ENCODE measurements around the gene PRKAB1.

PRKAB1 gene

DNA sequence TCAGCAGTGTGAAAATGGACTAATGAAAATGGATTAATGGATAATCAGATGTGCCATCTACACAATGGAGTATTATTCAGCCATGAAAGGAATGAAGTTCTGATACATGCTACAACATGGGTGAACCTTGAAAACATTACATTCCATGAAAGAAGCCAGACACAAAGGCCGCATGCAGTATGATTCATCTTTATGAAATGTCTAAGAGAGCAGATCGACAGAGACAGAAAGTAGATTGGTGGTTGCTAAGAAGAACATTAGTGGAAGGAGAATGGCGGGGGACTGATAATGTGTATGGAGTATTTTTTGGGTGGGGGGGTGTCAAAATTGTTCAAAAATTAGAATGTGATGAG is 47.3 kb downstream of the PRKAB1 start:
- no peak for DNase-seq

DNA sequence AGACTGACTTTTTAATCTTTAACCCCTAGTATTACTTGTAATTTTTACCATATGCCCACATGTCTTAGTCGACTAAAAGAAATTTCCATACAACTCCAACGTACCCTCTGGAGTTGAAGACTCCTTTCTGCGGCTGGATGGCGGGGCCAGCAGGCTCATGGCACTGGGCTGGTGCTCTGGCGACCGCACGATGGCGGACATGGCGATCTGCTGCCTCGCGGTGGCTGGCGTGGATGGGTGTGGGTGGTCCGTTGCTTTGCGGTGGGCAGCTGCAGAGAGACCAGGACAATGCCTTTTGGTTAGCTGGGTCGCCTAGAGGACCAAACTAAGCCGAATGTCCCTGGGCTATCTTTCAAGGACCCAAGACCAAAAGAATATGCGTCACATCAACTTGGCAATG is 50.2 kb downstream of the PRKAB1 start:
- no peak for DNase-seq

DNA sequence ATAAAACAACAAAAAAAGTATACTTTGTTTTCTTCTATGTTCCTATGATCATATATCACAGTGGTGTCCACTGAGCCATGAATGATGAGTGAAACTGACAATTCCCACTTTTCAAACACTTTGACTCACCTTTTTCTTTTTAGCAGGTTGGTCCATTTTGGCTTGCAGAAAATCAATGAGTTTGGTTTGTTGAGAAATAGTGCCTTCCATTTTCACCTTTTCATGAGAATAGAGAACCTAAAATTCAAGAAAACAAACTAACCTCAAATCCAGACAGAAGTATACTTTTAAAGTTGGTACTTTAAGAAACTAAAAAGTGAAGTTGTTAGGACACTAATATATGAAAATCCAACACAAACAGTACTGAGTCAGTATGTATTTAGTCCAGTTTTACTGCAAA is 52.4 kb downstream of the PRKAB1 start:
- no peak for DNase-seq

DNA sequence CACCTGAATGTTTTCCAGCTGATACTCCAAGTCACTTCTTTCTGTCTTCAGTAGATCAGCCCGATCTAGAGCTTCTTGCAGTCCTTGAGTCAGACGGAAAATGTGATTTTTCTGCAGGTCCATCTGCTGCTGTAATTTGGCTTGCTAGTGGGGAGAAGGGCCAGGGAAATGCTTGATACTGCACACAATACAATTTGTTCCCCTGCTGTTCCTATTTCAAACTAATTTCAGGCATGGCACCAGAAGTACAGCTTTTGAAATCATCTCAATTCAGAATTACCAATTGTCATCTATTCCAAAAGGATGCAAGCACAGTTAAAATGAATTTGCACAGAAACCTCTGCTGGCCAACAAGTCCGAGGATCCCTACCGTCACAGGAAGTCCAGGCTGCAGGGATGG is 53.4 kb downstream of the PRKAB1 start:
- no peak for DNase-seq

DNA sequence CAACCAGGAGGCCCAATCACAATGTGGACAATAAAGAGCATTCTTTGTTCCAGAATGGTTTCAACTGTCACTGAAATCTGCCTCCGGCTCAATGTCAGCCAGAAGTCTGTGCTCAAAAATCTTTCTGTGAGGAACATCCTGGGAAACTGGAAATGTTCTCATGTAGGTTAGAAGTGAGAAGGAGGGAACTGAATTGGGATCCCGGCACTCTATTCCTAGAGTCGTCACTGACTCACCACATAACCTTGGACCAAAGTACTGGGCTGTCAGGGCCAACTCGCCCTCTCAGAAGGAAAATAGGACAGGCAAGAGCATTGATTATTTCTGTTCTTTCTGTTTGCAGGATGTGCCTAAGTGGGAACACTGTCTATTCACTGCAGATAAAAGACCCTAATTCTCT is 57.6 kb downstream of the PRKAB1 start:
- no peak for DNase-seq

DNA sequence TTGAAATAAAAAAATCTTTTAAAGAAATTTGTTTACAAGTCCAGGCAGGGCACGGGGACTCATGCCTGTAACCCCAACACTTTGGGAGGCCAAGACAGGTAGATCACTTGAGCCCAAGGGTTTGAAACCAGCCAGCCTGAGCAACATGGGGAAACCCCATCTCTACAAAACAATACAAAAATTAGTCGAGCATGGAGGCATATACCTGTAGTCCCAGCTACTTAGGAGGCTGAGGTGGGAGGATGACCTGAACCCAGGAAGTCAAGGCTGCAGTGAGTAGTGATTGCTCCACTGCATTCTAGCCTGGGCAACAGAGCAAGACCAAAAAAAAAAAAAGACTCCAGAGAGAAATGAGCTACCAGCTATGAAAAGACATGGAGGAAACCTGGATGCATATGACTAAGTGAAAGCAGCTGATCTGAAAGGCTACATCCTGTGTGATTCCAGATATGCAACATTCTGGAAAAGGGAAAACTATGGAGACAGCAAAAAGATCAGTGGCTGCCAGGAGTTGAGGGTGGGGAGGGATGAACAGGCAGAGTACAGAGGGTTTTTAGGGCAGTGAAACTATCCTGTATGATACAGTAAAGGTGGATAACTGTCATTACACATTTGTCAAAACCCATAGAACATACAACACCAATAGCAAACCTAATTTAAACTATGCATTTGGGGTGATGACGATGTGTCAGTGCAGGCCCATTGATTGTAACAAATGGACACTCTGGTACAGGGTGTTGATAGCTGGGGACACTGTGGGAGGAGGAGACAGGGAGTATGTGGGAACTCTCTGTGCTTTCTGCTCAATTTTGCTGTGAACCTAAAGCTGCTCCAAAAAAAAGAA is 59.9 kb downstream of the PRKAB1 start:
- DNase-seq = no peak

GRCh38 chr12:119728444-119728745 is 60.5 kb downstream of the PRKAB1 start:
- DNase-seq = no peak

DNA sequence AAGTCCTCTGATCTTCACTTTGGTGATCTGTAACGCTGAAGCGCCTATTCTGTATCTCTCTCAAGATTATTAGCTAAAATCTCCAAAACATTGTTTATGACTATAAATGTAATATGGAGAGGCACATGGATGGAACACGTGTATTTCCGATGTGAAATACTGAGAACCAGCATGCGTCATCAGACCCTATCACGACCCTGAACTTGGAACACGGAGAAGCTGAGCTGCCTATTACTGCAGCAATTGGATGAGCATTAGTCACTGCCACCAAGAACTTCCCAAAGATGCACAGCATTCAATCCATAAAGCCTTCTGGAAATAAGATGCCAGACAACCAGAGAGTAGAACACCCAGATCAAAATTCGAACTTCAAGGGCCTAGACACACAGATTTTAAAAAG is 61.9 kb downstream of the PRKAB1 start:
- DNase-seq = no peak

GRCh38 chr12:119730381-119730780 is 62.4 kb downstream of the PRKAB1 start:
- DNase-seq = no peak
